ENCODE results near the gene LUZP2. TPM values are rescaled to one million over a fixed set of nuclear protein-coding genes. Genes with fewer than 3 reads are reported as not detected.

LUZP2 gene
- polyA plus RNA-seq, 1 donor from 2014 or later = 15.5 TPM

GRCh38 chr11:24594401-24594800 is 97.5 kb downstream of the LUZP2 start:
- H3K27me3 ChIP-seq (ENCODE audit: insufficient read depth, low read depth, low read length) = no peaks in the 10 kb centered on the region
- no peak overlapping the region for H2AFZ ChIP-seq (ENCODE audit: low read depth, low read length)
- H3F3A ChIP-seq (ENCODE audit: insufficient read depth, low read length, poor library complexity, severe bottlenecking) = no peaks in the 10 kb centered on the region
- no peak for TF ChIP-seq MXI1 (conservative IDR thresholded peaks at IDR 0.05; ENCODE audit: poor library complexity, severe bottlenecking)
- no peaks in the 10 kb centered on the region for H3K79me2 ChIP-seq (replicated peaks; ENCODE audit: insufficient read depth, low read length)
- no peaks in the 10 kb centered on the region for H3K9me3 ChIP-seq (ENCODE audit: low read length)
- H3K9me2 ChIP-seq (ENCODE audit: insufficient read depth, low read length) = no peaks in the 10 kb centered on the region
- H3K4me2 ChIP-seq (ENCODE audit: low read length) = no peak overlapping the region
- no peak overlapping the region for H3K9ac ChIP-seq (ENCODE audit: low read length)
- H3K27ac ChIP-seq (ENCODE audit: low read length) = no peak overlapping the region
- H3K36me3 ChIP-seq (ENCODE audit: insufficient read depth, low read length) = no peaks in the 10 kb centered on the region
- no peaks in the 10 kb centered on the region for H4K20me1 ChIP-seq (ENCODE audit: insufficient read depth)
- H3K4me3 ChIP-seq (ENCODE audit: low read length) = no peak overlapping the region

- H4K20me1 ChIP-seq (ENCODE audit: insufficient read depth) = no peaks in the 10 kb centered on the region
- H3K9ac ChIP-seq (ENCODE audit: low read length) = no peak overlapping the region
- TF ChIP-seq MXI1 (conservative IDR thresholded peaks at IDR 0.05; ENCODE audit: poor library complexity, severe bottlenecking) = no peak
- TF ChIP-seq REST (IDR thresholded peaks at IDR 0.05; ENCODE audit: borderline replicate concordance) = no peak
- no peak for TF ChIP-seq TAF1 (IDR thresholded peaks at IDR 0.05; ENCODE audit: low read depth)
- no peak for TF ChIP-seq SMC3 (conservative IDR thresholded peaks at IDR 0.05; ENCODE audit: poor library complexity)
- TF ChIP-seq CTCF (IDR thresholded peaks at IDR 0.05; ENCODE audit: poor library complexity, severe bottlenecking) = no peak
- TF ChIP-seq RAD21 (conservative IDR thresholded peaks at IDR 0.05) = no peak
- TF ChIP-seq EP300 (conservative IDR thresholded peaks at IDR 0.05; ENCODE audit: poor library complexity, severe bottlenecking) = no peak
- no peak for TF ChIP-seq POLR2AphosphoS5 (IDR thresholded peaks at IDR 0.05)
- TF ChIP-seq EZH2 (IDR thresholded peaks at IDR 0.05; ENCODE audit: borderline replicate concordance, insufficient read depth, low read length, poor library complexity, severe bottlenecking) = no peak
- no peak overlapping the region for H3K27ac ChIP-seq (ENCODE audit: low read length)
- no peaks in the 10 kb centered on the region for H3K79me2 ChIP-seq (replicated peaks; ENCODE audit: insufficient read depth, low read length)
- no peak overlapping the region for H3K4me3 ChIP-seq (ENCODE audit: low read length)
- no peaks in the 10 kb centered on the region for H3K9me2 ChIP-seq (ENCODE audit: insufficient read depth, low read length)
- no peaks in the 10 kb centered on the region for H3K36me3 ChIP-seq (ENCODE audit: insufficient read depth, low read length)
- no peak overlapping the region for H2AFZ ChIP-seq (ENCODE audit: low read depth, low read length)
- H3F3A ChIP-seq (ENCODE audit: insufficient read depth, low read length, poor library complexity, severe bottlenecking) = no peaks in the 10 kb centered on the region
- H3K9me3 ChIP-seq (ENCODE audit: low read length) = no peaks in the 10 kb centered on the region
- H3K27me3 ChIP-seq (ENCODE audit: insufficient read depth, low read depth, low read length) = no peaks in the 10 kb centered on the region
- no peak overlapping the region for H3K4me2 ChIP-seq (ENCODE audit: low read length)
Observed at GRCh38 chr11:24598641-24599040, 101.8 kb downstream of the LUZP2 start.

All from neural cell (in vitro differentiated cells).